ENCODE measurements around the gene MAPK13.
"Not testable (repeated sequence)": the region's sequence is repeated elsewhere in the genome, so short reads cannot be mapped to it uniquely, and the experiment has no call there.

Gene MAPK13

DNA sequence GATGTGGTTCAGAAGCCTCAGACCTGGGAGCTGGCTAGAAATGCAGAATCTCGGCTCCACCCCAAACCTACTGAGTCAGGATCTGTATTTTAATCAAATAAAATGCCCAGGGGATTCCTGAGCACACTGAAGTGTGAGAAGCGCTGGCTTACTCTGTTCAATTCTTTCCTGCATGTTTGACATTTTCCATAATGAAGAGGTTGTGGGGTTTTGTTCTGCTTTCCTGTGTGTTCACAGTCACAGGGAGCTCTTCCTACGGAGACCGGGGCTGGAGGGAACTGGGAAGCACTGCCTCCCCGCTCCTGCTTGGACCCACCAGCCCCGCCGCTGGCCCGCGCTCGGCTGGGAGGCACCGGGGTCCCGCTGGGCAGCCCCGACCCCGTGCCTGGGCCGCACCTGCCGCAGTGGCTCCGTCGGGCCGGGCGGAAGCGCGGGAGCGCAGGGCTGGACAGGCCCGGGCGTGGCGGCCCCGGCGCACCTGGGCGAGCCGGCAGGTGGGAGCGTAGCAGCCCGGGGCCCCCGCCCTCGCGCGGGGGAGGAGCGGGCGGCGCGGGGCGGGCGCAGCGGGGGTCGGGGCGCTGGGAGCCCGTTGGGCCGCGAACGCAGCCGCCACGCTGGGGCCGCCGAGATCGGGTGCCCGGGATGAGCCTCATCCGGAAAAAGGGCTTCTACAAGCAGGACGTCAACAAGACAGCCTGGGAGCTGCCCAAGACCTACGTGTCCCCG, at the start of gene MAPK13:
Gene MAPK13, plus strand, starts transcription at position 573 of the 726 bp plus-strand sequence. Its CDS starts 70 bp downstream, at position 643.
- peak in 2 of 6 experiments; percentile 41 to 68 for DNase-seq

DNA sequence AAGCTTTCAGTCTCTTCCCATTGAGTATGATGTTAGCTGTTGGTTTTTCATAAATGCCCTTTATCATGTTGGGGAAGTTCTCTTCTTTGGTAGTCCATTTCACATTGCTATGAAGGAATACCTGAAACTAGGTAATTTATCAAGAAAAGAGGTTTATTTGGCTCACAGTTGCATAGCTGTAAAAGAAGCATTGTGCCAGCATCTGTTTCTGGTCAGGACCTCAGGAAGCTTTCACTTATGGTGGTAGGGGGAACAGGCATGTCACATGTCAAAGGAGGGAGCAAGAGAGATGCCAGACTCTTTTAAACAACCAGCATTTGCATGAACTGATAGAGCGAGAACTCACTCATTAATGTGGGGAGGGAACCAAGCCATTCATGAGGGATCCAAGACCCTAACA, 48.0 kb upstream of the MAPK13 start:
- DNase-seq: no peak

DNA sequence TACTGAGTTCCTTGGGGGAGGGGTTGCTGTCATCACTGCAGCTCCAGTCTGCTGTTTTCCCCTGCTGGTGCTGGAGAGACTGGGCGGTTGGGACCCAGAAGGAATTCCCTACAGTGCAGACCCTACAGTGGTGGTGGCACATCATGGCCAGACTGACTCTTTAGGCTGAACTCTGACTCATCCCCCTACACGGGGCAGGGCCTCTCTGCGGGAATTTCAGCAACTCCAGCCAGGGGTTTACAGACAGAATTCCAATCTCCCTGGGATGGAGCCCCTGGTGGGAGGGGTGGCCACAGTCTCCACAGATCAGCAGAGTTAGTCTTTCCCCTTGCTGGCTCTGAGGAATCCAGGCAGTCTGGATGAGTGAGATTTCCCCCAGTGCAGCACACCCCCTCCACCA, 46.9 kb upstream of the MAPK13 start:
- DNase-seq: no peak

DNA sequence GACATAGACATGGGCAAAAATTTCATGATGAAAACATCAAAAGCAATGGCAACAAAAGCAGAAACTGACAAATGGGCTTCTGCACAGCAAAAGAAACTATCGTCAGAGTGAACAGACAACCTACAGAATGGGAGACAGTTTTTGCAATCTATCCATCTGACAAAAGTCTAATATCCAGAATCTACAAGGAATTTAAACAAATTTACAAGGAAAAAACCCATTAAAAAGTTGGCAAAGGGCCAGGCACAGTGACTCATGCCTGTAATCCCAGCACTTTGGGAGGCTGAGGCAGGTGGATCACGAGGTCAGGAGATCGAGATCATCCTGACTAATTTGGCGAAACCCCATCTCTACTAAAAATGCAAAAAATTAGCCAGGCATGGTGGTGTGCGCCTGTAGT, 42.1 kb upstream of the MAPK13 start:
- not testable (repeated sequence) for DNase-seq

DNA sequence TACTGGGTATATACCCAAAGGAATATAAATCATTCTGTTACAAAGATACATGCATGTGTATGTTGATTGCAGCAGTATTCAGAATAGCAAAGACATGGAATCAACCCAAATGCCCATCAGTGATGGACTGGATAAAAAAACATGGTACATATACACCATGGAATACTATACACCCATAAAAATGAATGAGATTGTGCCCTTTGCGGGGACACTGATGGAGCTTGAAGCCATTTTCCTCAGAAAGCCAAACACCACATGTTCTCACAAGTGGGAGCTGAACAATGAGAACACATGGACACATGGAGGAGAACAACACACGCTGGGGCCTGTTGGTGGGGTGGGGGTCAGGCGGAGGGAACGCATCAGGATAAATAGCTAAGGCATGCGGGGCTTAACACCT, 41.3 kb upstream of the MAPK13 start:
- no peak for DNase-seq

DNA sequence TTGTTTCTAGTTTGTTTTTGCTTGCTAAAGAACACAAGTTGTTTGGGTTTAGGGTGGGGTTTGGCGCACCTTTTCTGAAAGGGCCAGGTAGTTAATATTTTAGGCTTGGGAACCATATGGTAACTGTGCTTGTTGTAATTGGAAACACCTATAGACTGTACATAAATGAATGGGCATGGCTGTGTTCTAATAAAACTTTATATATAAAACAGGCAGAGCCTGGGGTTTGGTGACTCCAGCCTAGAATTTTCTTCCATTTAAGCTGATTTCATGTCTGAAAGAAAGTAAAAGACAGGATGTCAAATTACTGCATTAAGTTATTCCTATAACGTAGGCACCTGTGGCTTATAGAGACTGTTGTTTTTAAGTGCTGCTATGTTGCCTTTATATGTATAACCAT, 36.1 kb upstream of the MAPK13 start:
- no peak for DNase-seq

DNA sequence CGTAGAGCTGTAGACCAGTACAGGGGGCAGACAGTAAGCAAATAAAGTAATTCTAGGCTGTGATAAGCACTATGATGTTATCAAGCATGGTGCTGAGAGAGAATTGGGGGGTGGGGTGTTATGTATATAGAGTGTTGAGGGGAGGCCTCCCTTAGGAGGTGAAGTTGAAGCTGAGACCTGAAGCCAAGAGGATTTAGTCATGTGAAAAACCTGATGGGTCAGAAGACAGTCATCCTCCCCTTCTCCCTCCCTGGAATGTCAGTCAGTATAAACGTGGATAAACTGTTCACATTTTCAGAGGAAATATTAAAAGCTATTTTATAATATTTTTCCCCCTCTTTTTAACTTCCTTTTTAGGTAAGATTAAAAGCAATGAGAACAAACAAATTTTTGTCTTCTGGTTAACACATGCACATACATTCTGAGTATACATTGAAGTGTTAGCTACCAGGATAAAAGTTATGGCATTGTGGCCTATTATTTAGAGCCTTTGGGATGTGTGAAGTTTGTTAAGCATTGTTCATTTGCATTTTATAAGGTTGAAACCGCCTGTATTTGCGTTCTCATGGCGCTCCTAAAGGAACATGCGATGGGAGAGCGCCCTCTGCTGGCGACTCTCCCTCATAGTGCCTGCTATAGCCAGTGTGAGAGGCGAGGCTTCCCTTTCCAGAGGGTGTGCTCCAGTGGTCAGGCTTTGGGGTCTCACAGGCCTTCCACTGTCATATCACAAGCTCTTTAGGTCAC, 35.4 kb upstream of the MAPK13 start:
- DNase-seq: peak; percentile 49 to 83 (median 76)

DNA sequence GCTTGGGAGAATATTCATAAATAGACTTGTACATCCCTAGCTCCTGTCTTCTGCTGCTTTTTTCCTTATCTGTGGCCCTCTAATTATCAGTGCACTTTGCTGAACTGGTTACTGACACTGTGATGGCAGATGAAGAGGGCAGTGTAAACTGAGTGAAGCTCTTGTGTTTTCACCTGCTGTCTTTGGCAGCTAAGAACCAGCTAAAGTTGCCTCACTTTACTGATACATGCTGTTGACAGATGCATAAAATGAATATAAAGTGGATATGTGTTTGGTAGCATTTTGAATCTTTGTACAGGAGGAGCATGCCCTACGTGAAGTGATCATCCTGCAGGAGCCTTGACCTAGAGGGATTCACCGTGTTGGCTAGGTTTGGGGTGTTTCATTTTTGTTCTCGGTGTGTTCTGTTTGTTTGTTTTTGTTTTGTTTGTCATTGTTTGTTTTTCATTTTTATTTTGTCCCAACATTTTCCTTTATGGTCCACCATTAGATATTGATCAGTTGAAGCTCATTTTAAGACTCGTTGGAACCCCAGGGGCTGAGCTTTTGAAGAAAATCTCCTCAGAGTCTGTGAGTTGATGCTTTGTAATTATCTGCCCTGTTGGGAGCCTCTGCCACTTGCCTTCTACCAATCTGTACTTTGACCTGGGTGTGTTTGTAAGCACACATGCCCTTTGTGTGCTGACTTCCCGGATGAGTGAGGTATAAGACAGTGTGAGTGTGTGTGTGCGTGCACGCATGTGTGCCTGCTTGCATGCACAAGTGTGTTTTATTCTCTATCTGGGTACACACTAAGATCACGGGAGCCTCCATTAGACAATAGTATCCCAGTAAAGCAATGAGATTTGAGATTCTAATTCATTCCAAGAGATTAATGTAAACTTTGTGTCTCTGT, 34.6 kb upstream of the MAPK13 start:
- no peak for DNase-seq

DNA sequence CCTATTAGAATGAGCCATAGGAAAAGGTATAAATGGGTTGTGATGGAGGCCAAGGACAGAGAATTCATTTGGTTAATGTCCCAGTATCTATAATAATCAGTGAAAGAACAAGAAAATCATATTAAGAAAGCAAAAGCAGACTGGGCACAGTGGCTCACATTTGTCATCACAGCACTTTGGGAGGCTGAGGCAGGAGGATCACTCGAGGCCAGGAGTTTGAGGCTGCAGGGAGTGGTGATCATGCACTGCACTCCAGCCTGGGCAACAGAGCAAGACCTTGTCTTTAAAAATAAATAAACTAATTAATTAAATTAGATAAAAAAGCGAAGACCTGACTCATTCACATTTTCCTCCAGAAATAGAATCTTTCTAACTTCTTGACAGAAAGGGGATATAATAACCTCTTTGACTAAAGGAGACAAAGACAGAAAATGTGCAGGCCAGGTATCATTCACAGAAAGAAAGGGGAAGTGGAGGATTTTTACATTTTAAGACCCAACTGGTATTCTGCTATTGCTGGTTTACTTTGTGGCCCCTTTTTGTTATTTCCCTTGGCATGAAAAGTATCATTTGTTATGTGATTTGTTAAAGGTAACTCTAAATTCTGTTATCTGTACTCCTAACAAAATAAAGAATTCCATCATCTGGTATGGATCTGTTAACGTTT, 31.9 kb upstream of the MAPK13 start:
- DNase-seq: no peak

DNA sequence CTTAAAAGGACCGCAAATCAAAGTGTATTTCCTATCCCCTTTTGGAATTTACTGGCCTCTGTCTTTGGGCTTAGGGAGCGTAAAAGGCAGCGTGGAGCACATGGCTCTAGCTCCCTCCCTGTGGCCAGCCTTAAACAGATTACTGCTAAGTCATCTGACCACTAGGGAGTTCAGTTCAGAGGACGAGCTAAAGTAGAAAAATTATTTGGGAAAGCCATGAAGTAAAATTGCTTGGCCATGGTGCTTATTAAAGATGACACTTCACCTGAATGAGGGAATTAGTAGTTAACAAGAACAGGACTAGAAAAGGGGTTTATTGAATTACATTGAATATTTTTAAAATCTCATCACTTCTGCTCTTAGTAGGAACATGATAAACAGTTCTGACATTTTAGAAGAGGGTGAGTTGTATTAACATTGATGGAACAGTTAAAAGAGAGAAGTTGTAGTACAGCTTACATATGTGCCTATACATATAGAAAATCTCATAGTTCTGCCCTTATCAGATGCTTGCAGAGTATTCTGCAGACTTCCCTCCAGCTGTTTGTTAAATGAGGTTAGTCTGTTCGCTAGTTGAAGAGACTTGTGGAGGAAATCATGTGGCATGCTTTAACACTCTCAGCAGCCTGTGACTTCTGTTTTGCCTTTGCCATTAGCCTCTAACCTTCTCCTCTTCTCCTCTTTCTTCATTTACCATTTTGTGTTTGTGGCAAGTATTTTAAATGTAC, 31.2 kb upstream of the MAPK13 start:
- DNase-seq: peak in 3 of 6 experiments; percentile 23 to 43 (median 29)

DNA sequence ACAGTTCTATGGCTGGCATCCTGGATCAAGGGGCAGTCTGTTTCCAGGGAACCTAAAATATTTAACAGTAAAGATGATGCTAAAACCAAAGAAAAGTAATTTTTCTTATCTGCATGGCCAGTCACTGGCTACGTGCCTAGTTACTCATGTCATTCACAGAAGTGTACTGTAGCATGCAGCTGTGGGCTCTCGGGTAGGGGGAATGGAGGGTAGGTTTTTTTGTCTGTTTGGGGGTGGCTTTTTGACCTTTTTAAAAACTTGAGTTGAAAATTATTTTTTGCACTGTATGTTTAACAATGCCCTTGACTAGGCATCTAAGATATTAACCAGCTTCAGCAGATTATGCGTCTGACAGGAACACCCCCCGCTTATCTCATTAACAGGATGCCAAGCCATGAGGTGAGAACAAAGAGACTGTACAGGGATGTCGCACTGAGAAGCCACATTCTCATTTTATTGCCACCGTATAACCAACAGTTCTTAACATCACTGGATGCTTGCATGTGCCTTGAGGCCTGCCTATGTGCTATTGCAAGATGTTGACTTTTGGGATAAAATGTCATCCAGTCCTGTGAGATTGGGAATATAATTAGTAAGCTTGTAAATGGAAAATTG, 30.3 kb upstream of the MAPK13 start:
- DNase-seq: peak in 5 of 6 experiments; percentile 10 to 77 (median 73)

DNA sequence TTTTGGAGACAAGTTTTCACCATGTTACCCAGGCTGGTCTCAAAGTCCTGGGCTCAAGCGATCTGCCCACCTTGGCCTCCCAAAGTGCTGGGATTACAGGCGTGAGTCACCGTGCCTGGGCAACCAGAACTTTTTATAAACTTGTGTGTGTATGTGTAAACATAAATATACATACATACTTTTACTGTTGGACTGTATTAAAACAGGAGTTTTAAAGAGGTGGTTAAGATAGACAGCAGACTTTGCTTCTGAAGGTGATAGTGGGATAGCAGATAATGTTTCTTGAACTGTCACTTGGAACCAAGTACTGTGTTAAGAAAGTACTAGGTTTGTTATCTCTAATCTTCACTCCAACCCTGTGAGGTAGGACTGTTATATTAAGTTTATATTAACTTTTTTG, 28.6 kb upstream of the MAPK13 start:
- no peak for DNase-seq

DNA sequence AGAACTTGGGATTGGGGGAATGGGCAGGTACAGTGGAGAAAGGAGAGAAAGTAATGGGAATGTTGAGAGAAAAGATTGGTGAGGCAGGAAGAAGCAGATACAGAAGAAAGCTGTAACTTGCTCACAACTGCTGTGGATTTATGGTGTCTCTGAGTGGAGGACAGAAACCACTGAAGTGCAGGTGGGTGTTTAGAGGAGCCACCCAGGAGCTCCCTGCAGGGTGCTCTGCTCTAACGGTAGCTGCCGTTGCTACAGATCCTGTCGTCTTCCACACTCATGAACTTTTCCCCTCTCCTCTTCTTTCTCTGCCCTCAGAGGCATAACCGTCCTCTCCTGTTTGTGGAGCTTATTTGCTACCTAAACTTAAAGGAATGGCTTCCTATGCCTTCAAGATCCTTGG, 27.5 kb upstream of the MAPK13 start:
- DNase-seq: no peak

DNA sequence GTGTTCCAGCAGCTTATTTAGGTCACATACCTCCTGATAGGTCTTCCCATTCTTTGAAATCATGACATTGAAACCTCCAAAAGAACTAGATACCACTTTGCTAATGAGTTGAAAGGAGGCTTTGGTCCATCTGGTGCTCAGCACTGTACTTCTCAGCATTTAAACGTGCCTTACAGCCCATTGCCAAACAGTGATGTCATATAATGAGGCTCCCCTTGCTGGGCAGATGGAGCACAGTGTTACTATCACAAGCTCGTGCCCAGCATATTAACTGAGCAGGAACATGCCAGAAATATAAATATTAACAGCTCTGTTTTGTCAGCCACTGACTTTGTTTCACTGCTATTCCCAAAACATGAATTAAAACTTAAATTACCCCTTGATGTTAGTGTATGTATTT, 25.5 kb upstream of the MAPK13 start:
- DNase-seq: no peak

DNA sequence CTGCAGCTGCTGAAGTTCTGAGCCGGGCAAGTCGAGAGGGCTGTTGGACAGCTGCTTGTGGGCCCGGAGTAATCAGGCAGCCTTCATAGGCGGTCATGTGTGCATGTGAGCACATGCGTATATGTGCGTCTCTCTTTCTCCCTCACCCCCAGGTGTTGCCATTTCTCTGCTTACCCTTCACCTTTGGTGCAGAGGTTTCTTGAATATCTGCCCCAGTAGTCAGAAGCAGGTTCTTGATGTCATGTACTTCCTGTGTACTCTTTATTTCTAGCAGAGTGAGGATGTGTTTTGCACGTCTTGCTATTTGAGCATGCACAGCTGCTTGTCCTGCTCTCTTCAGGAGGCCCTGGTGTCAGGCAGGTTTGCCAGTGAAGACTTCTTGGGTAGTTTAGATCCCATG, 21.2 kb upstream of the MAPK13 start:
- DNase-seq: peak in 5 of 6 experiments; percentile 22 to 87 (median 84)

DNA sequence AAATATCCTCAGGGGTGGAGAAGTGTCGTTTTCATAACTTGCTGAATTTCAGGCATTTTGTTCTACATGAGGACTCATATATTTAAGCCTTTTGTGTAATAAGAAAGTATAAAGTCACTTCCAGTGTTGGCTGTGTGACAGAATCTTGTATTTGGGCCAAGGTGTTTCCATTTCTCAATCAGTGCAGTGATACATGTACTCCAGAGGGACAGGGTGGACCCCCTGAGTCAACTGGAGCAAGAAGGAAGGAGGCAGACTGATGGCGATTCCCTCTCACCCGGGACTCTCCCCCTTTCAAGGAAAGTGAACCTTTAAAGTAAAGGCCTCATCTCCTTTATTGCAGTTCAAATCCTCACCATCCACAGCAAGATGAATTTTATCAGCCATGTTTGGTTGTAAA, 20.3 kb upstream of the MAPK13 start:
- DNase-seq: no peak

DNA sequence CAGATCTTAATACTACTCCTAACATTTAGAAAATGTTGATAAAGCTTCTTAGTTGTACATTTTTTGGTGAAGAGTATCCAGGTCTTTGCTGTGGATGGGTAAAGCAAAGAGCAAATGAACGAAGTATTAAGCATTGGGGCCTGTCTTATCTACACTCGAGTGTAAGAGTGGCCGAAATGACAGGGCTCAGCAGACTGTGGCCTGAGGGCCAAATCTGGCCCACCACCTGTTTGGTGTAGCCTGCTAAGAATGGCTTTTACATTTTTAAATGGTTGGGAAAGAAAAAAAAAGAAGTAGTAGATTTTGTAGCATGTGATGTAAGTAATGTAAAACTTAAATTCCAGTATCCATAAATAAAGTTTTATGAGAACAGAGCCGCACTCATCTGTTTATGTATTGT, 19.4 kb upstream of the MAPK13 start:
- DNase-seq: no peak

DNA sequence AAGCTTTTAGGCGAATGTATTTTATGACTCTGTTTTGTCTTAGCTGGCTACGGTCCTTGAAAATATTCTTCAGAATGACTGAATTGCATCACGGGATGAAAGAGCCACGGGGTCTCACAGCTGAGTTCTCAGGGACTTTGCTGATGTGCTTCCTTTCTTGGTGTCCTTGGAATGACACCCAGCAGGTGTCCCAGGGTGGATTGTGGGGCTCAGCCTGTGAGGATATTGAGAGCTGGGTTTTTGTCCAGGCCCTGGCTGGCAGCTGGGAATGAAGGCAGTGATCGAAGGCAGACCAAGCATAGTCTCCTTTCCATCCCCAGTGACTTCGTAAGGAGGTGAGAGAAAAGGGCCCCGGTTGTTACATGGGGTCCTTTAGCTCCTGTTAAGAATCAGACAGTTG, 18.8 kb upstream of the MAPK13 start:
- no peak for DNase-seq

DNA sequence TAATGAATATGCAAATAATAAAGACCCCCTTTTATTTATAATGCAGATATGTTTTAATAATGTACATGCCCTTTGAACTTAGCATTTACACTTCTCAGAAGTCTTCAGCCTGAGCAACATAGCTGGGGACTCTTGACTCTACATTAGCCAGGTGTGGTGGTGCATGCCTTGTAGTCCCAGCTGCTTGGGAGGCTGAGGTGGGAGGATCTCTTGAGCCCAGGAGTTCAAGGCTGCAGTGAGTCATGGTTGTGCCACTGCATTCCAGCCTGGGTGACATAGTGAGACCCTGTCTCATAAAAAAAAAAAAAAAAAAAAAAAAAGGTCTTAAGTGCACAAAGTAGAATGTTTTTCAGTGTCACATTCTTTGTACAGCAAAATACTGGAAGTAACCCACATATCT, 17.3 kb upstream of the MAPK13 start:
- no peak for DNase-seq

DNA sequence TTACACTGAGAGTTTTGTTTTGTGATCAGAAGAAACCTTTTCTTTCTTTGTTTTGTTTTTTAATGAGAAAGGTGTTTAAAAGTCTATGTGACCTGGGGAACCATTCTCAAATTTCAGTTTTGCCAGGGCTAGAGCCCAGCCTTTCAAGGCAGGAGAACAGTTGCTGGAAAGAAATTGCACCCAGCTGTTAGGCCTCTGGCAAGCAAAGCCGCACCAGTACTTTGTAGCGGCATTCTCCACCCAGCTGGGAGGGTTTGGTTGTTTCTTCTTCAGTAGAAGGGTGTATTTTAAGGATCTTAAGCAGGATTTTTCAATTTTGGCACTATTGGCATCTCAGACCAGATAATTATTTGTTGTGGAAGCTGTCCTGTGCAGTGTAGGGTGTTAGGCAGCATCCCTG, 16.6 kb upstream of the MAPK13 start:
- no peak for DNase-seq

DNA sequence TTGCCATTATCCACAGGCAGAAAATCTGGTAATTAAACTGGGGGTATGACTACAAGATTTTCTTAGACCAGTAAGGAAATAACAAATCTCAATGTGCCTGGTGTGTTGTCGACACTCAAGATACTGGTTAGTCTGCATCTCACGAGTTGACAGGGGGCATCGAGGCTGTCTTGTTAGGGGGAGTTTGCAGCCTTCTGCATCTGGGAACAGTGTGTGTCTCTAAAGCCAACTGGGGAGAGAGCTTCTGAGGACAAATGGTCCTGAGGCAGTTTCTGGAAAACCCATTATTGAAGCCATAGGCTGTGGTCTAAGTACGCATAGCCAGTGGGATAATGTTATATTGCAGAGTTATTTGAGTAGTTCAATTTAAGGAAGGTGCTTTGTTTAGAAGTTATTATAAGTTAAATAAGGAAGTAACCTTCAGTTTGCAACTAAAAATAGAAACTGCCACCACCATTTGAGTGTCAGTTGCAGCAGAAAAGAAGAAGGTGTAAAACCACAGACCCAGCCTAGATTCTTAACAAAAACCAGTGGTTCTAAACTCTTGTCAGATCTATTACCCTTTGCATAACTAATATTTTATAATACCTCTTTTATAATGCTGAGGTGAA, 15.4 kb upstream of the MAPK13 start:
- peak in 3 of 6 experiments; percentile 10 to 38 (median 23) for DNase-seq
